ENCODE results near the gene AMFR.

Gene AMFR

DNA sequence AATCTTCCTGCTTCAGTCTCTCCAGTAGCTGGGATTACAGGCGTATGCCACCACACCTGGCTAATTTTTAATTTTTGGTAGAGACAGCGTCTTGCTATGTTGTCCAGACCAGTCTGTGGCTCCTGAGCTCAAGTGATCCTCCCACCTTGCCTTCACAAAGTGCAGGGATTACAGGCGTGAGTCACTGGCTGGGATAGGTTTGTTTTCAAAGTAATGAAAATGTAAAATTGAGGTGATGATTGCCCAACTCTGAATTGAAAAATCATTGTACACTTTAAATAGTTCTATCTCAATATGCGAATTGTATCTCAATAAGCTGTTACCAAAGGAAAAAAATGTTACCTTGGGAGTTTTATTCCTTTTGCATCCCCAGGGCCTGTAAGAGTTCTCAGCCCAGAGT lies 1.2 kb upstream of the AMFR start:
- H2AFZ ChIP-seq (ENCODE audit: low read length) = no peak overlapping the region
- H3K36me3 ChIP-seq (ENCODE audit: insufficient read depth, low read length) = peaks cover 31% of the 10 kb centered on the region; the same call in 1 of the 2 replicates
- H3K79me2 ChIP-seq (ENCODE audit: insufficient read depth, low read length) = peaks cover 30% of the 10 kb centered on the region
- H3K9me3 ChIP-seq (ENCODE audit: low read length) = no peaks in the 10 kb centered on the region
- no peak overlapping the region for H3K4me3 ChIP-seq (ENCODE audit: low read depth, low read length, poor library complexity, severe bottlenecking)
- H3K9me2 ChIP-seq (ENCODE audit: low read depth, low read length) = no peaks in the 10 kb centered on the region
- no peaks in the 10 kb centered on the region for H4K20me1 ChIP-seq (ENCODE audit: insufficient read depth, low read length)
- TF ChIP-seq, protein P1, sequence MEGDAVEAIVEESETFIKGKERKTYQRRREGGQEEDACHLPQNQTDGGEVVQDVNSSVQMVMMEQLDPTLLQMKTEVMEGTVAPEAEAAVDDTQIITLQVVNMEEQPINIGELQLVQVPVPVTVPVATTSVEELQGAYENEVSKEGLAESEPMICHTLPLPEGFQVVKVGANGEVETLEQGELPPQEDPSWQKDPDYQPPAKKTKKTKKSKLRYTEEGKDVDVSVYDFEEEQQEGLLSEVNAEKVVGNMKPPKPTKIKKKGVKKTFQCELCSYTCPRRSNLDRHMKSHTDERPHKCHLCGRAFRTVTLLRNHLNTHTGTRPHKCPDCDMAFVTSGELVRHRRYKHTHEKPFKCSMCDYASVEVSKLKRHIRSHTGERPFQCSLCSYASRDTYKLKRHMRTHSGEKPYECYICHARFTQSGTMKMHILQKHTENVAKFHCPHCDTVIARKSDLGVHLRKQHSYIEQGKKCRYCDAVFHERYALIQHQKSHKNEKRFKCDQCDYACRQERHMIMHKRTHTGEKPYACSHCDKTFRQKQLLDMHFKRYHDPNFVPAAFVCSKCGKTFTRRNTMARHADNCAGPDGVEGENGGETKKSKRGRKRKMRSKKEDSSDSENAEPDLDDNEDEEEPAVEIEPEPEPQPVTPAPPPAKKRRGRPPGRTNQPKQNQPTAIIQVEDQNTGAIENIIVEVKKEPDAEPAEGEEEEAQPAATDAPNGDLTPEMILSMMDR (IDR thresholded peaks at IDR 0.05; ENCODE audit: low read length) = no peak
- no peak for TF ChIP-seq EZH2 (IDR thresholded peaks at IDR 0.05; ENCODE audit: borderline replicate concordance, low read length)
- H3F3A ChIP-seq (ENCODE audit: insufficient read depth, low read length) = no peaks in the 10 kb centered on the region; the same call in 1 of the 2 replicates
- peak overlapping the region; percentile 43 for H3K27ac ChIP-seq (ENCODE audit: low read depth, low read length, poor library complexity, severe bottlenecking)
- no peaks in the 10 kb centered on the region for H3K27me3 ChIP-seq (ENCODE audit: insufficient read depth, low read length)
- no peak overlapping the region for H3K4me2 ChIP-seq (ENCODE audit: low read length)
- H3K4me1 ChIP-seq (ENCODE audit: insufficient read depth, low read length, severe bottlenecking) = peaks cover 29% of the 10 kb centered on the region
- H3K9ac ChIP-seq (ENCODE audit: low read length) = no peak overlapping the region; the same call in 1 of the 2 replicates

DNA sequence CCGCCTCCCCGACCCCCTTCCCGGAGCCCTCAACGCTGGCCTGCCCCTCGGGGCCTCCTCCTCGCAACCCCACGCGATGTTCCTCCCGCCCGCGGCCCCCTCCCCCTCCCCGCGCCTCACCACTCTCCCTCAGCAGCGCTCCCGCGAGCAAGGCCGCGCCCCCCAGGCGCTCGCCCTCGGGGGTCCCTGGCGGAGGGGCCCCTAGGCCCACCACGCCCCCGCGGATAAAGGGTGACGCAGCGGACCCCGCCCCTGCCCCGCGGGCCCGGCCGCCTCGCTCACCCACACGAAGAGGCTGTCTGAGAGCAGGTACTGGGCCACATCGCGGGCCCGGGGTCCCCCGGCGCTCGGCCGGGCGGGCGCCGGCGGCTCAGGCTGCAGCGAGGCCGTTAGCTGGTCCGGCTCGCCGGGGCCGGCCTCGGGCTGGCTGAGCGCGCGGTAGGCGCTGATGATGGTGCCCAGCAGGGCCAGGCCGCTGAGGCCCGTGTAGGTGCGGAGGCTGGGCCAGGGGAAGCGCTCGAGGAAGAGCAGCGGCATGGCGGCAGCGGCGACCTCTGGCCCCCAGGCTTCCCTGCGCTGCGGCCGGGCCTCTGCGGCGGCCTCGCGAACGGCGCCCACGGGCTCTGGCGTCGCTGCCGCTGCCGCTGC lies 430 bp downstream of the AMFR start:
- Histone ChIP-seq H3K9me3 (ENCODE audit: low read length) (no peaks in the 10 kb centered on the region), H3K4me1 (ENCODE audit: insufficient read depth, low read length, severe bottlenecking) (peaks cover 46% of the 10 kb centered on the region), H3K9me2 (ENCODE audit: low read depth, low read length) (no peaks in the 10 kb centered on the region), H2AFZ (ENCODE audit: low read length) (no peak overlapping the region), H3F3A (ENCODE audit: insufficient read depth, low read length) (no peaks in the 10 kb centered on the region; the same call in 1 of the 2 replicates), H3K79me2 (ENCODE audit: insufficient read depth, low read length) (peaks cover 47% of the 10 kb centered on the region), H3K4me2 (ENCODE audit: low read length) (peak overlapping the region; percentile 85), H4K20me1 (ENCODE audit: insufficient read depth, low read length) (no peaks in the 10 kb centered on the region), H3K9ac (ENCODE audit: low read length) (peak overlapping the region; percentile 86), H3K36me3 (ENCODE audit: insufficient read depth, low read length) (peaks cover 14% of the 10 kb centered on the region; the same call in 1 of the 2 replicates), H3K27me3 (ENCODE audit: insufficient read depth, low read length) (no peaks in the 10 kb centered on the region), H3K27ac (ENCODE audit: low read depth, low read length, poor library complexity, severe bottlenecking) (no peak overlapping the region), H3K4me3 (ENCODE audit: low read depth, low read length, poor library complexity, severe bottlenecking) (peak overlapping the region; percentile 91)
- no peak for TF ChIP-seq EZH2 (IDR thresholded peaks at IDR 0.05; ENCODE audit: borderline replicate concordance, low read length)
- TF ChIP-seq, protein P1 (IDR thresholded peaks at IDR 0.05; ENCODE audit: low read length) = no peak

DNA sequence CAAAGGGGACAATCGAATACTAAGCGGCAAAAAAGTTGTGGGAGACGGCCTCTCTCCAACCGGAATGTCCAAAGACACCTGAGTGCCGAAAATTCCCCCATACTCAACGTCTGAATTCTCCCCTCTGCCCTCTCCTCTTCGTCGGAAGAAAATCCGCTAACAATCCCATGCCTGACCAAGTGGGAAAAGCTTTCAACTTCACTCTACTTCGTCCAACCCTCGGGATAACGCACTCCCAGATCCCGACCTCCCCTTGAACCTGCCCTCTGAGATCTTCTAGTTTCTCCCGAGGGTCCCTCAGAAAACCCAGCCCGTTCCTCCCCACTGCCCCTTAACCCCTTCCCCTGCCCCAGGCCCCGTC lies 961 bp downstream of the AMFR start:
- Histone ChIP-seq H3K4me2 (ENCODE audit: low read length) (peak overlapping the region; percentile 85), H3F3A (ENCODE audit: insufficient read depth, low read length) (no peaks in the 10 kb centered on the region; the same call in 1 of the 2 replicates), H3K4me1 (ENCODE audit: insufficient read depth, low read length, severe bottlenecking) (peaks cover 47% of the 10 kb centered on the region), H2AFZ (ENCODE audit: low read length) (no peak overlapping the region), H3K9me3 (ENCODE audit: low read length) (no peaks in the 10 kb centered on the region), H3K9me2 (ENCODE audit: low read depth, low read length) (no peaks in the 10 kb centered on the region), H3K79me2 (ENCODE audit: insufficient read depth, low read length) (peaks cover 51% of the 10 kb centered on the region), H4K20me1 (ENCODE audit: insufficient read depth, low read length) (no peaks in the 10 kb centered on the region), H3K9ac (ENCODE audit: low read length) (peak overlapping the region; percentile 86), H3K27me3 (ENCODE audit: insufficient read depth, low read length) (no peaks in the 10 kb centered on the region), H3K36me3 (ENCODE audit: insufficient read depth, low read length) (0 out of 2 replicates have a peak, but pooled peaks cover 10% of the 10 kb centered on the region), H3K27ac (ENCODE audit: low read depth, low read length, poor library complexity, severe bottlenecking) (peak overlapping the region; percentile 90), H3K4me3 (ENCODE audit: low read depth, low read length, poor library complexity, severe bottlenecking) (peak overlapping the region; percentile 91)
- TF ChIP-seq, protein P1 (IDR thresholded peaks at IDR 0.05; ENCODE audit: low read length) = no peak
